IMR-90 (cell line): Measurements from ENCODE around the gene OLFML1. TPM values are rescaled to one million over a fixed set of nuclear protein-coding genes. Genes with fewer than 3 reads are reported as not detected.

Source experiments
- ATAC-seq: fragments of 200-7000 bp; cut with Tn5 transposase; 2 replicates; pipeline ENCODE4 v1.9.1; 2020; ENCODE audit warnings: low read depth, mild to moderate bottlenecking, moderate library complexity
- BruUV-seq: library from RNA; stranded (reverse); fragments of 400-500 nt; replicated peaks from 2 replicates; lab custom pipeline; 2021; lab: Mats Ljungman, UMichigan
- CTCF ChIA-PET: fragments of 300-600 bp; formaldehyde crosslinking; extraction: SDS; loops from one replicate; lab custom pipeline; 2021; ENCODE audit warnings: antibody characterized with exemption; lab: Yijun Ruan, JAX
- POLR2A ChIA-PET: fragments of 300-600 bp; sonication (Branson Sonifier 250); formaldehyde crosslinking; loops from one replicate; lab custom pipeline; 2022; ENCODE audit warnings: antibody characterized with exemption; ENCODE audit not compliant: unreplicated experiment; lab: Charles Lee
- DNase-seq: peaks from one replicate; pipeline ENCODE4 v3.0.0; 2013
- H2AFZ ChIP-seq: replicated peaks from 2 replicates; pipeline ENCODE3; 2013; ENCODE audit warnings: low read length, mild to moderate bottlenecking; ENCODE audit not compliant: poor library complexity
- H2AK5ac ChIP-seq: 2 replicates; pipeline ENCODE4 v1.6.1; 2013; ENCODE audit warnings: low read depth, low read length, inconsistent platforms
- H2AK9ac ChIP-seq: replicated peaks from 2 replicates; pipeline ENCODE3; 2013; ENCODE audit warnings: mild to moderate bottlenecking, low read depth, low read length, moderate library complexity; ENCODE audit not compliant: poor library complexity
- H2BK120ac ChIP-seq: 2 replicates; pipeline ENCODE4 v1.6.1; 2013; ENCODE audit warnings: low read depth, low read length, inconsistent platforms
- H2BK15ac ChIP-seq: 3 replicates; pipeline ENCODE4 v1.6.1; 2013; ENCODE audit warnings: low read depth, low read length, inconsistent platforms
- H2BK20ac ChIP-seq: 2 replicates; pipeline ENCODE4 v1.6.1; 2013; ENCODE audit warnings: low read depth, mild to moderate bottlenecking, inconsistent platforms, low read length, moderate library complexity
- H2BK5ac ChIP-seq: 2 replicates; pipeline ENCODE4 v1.6.1; 2013; ENCODE audit warnings: mild to moderate bottlenecking, low read depth, low read length, inconsistent platforms; ENCODE audit not compliant: poor library complexity, severe bottlenecking
- H3K14ac ChIP-seq: replicated peaks from 2 replicates; pipeline ENCODE4 v1.6.1; 2013; ENCODE audit warnings: low read depth, low read length, inconsistent platforms
- H3K18ac ChIP-seq: 2 replicates; pipeline ENCODE4 v1.6.1; 2013; ENCODE audit warnings: low read depth, low read length, control low read depth
- H3K23ac ChIP-seq: 2 replicates; pipeline ENCODE4 v1.6.1; 2013; ENCODE audit warnings: low read depth, low read length, inconsistent platforms
- H3K27ac ChIP-seq: 2 replicates; pipeline ENCODE4 v1.5.1; 2013; ENCODE audit warnings: mild to moderate bottlenecking, control low read depth, low read length; ENCODE audit not compliant: insufficient read depth
- H3K27me3 ChIP-seq: 2 replicates; pipeline ENCODE4 v1.6.1; 2013; ENCODE audit warnings: low read length; ENCODE audit not compliant: control insufficient read depth, insufficient read depth
- H3K36me3 ChIP-seq: 2 replicates; pipeline ENCODE4 v1.6.1; 2013; ENCODE audit warnings: low read length, mixed read lengths; ENCODE audit not compliant: control insufficient read depth, insufficient read depth
- H3K4ac ChIP-seq: 2 replicates; pipeline ENCODE4 v1.6.1; 2013; ENCODE audit warnings: low read depth, low read length, inconsistent platforms
- H3K4me1 ChIP-seq: 2 replicates; pipeline ENCODE4 v1.6.1; 2013; ENCODE audit warnings: low read length, mixed read lengths; ENCODE audit not compliant: control insufficient read depth, insufficient read depth
- H3K4me2 ChIP-seq: 2 replicates; pipeline ENCODE4 v1.6.1; 2013; ENCODE audit warnings: low read depth, mild to moderate bottlenecking, control low read depth, low read length, moderate library complexity
- H3K4me3 ChIP-seq: 2 replicates; pipeline ENCODE4 v1.5.1; 2013; ENCODE audit warnings: low read depth, mild to moderate bottlenecking, control low read depth, low read length, moderate library complexity; ENCODE audit not compliant: insufficient read depth
- H3K56ac ChIP-seq: 2 replicates; pipeline ENCODE4 v1.6.1; 2013; ENCODE audit warnings: low read length, inconsistent platforms; ENCODE audit not compliant: insufficient read depth; ENCODE audit errors: extremely low read depth
- H3K79me1 ChIP-seq, 2 experiments: 2 replicates each; pipeline ENCODE4 v1.6.1; 2013; ENCODE audit warnings: low read length in 2 of 2, inconsistent platforms in 1 of 2, low read depth in 1 of 2
- H3K9ac ChIP-seq: 2 replicates; pipeline ENCODE4 v1.6.1; 2013; ENCODE audit warnings: low read depth, low read length, control low read depth
- H3K9me1 ChIP-seq: 2 replicates; pipeline ENCODE4 v1.6.1; 2013; ENCODE audit warnings: low read length, inconsistent platforms; ENCODE audit not compliant: insufficient read depth
- H3K9me3 ChIP-seq: 2 replicates; pipeline ENCODE4 v1.6.1; 2013; ENCODE audit warnings: low read length; ENCODE audit not compliant: control insufficient read depth, insufficient read depth
- H4K20me1 ChIP-seq: 2 replicates; pipeline ENCODE4 v1.6.1; 2013; ENCODE audit warnings: low read length, inconsistent platforms; ENCODE audit not compliant: insufficient read depth
- H4K5ac ChIP-seq: 2 replicates; pipeline ENCODE4 v1.6.1; 2013; ENCODE audit warnings: mild to moderate bottlenecking, low read depth, low read length, control low read depth
- H4K8ac ChIP-seq, 2 experiments: 2 replicates each; pipeline ENCODE4 v1.6.1; 2013; ENCODE audit warnings: low read depth in 2 of 2, low read length in 2 of 2, control low read depth in 1 of 2, inconsistent platforms in 1 of 2
- H4K91ac ChIP-seq: 2 replicates; pipeline ENCODE4 v1.6.1; 2013; ENCODE audit warnings: low read depth, low read length, inconsistent platforms; ENCODE audit not compliant: insufficient read depth
- BHLHE40 ChIP-seq: fragments of 150-350 bp; IDR thresholded peaks from 2 replicates; pipeline ENCODE4 v1.6.1; 2016; ENCODE audit warnings: mild to moderate bottlenecking, low read depth, low read length
- CEBPB ChIP-seq: IDR thresholded peaks from 2 replicates; pipeline ENCODE4 v1.6.1; 2012; ENCODE audit warnings: low read depth, low read length, improper control_type of control experiment
- CHD1 ChIP-seq: IDR thresholded peaks from 2 replicates; pipeline ENCODE4 v1.6.1; 2012; ENCODE audit warnings: low read depth, low read length, improper control_type of control experiment
- CTCF ChIP-seq: conservative IDR thresholded peaks from 2 replicates; pipeline ENCODE4 v1.5.1; 2012; ENCODE audit warnings: mild to moderate bottlenecking, low read depth, low read length, improper control_type of control experiment
- ELK1 ChIP-seq: fragments of 150-350 bp; IDR thresholded peaks from 2 replicates; pipeline ENCODE4 v1.6.1; 2016; ENCODE audit warnings: low read depth, mild to moderate bottlenecking, low read length, moderate library complexity, borderline replicate concordance
- FOS ChIP-seq: fragments of 150-350 bp; IDR thresholded peaks from 2 replicates; pipeline ENCODE4 v1.6.1; 2016; ENCODE audit warnings: low read depth, low read length
- MAFK ChIP-seq: IDR thresholded peaks from 2 replicates; pipeline ENCODE4 v1.6.1; 2012; ENCODE audit warnings: low read depth, low read length, improper control_type of control experiment
- MAZ ChIP-seq: IDR thresholded peaks from 2 replicates; pipeline ENCODE4 v1.6.1; 2012; ENCODE audit warnings: low read depth, mild to moderate bottlenecking, low read length, improper control_type of control experiment, moderate library complexity, borderline replicate concordance
- MXI1 ChIP-seq: IDR thresholded peaks from 2 replicates; pipeline ENCODE4 v1.6.1; 2012; ENCODE audit warnings: low read depth, mild to moderate bottlenecking, low read length, moderate library complexity, borderline replicate concordance
- NFE2L2 ChIP-seq: fragments of 150-350 bp; IDR thresholded peaks from 2 replicates; pipeline ENCODE4 v1.6.1; 2016; ENCODE audit warnings: low read depth, mild to moderate bottlenecking, low read length
- POLR2A ChIP-seq: IDR thresholded peaks from 2 replicates; pipeline ENCODE4 v1.6.1; 2012; ENCODE audit warnings: mild to moderate bottlenecking, low read depth, low read length
- RAD21 ChIP-seq: IDR thresholded peaks from 2 replicates; pipeline ENCODE4 v1.6.1; 2012; ENCODE audit warnings: low read length, improper control_type of control experiment
- RCOR1 ChIP-seq: IDR thresholded peaks from 2 replicates; pipeline ENCODE4 v1.6.1; 2012; ENCODE audit warnings: mild to moderate bottlenecking, low read length, improper control_type of control experiment; ENCODE audit not compliant: insufficient replicate concordance
- RFX5 ChIP-seq: IDR thresholded peaks from 2 replicates; pipeline ENCODE4 v1.8.0; 2012; ENCODE audit warnings: low read depth, mild to moderate bottlenecking, low read length, moderate library complexity
- SMC3 ChIP-seq: fragments of 150-350 bp; IDR thresholded peaks from 2 replicates; pipeline ENCODE4 v1.6.1; 2016; ENCODE audit warnings: low read depth, mild to moderate bottlenecking, antibody characterized with exemption, low read length, moderate library complexity
- USF2 ChIP-seq: fragments of 150-350 bp; IDR thresholded peaks from 2 replicates; pipeline ENCODE4 v1.6.1; 2017; ENCODE audit warnings: mild to moderate bottlenecking, antibody characterized with exemption, low read length, low read depth
- WGBS, 2 experiments: methylation state at CpG; one replicate each; pipeline versions ENCODE4 v1.1.5 to v1.1.7; 2013; ENCODE audit warnings: missing lambda C conversion rate in 2 of 2; ENCODE audit not compliant: insufficient read length in 1 of 2; ENCODE audit errors: extremely low coverage in 2 of 2; 5-methylcytosine and 5-hydroxymethylcytosine counted together
- dilution Hi-C: fragments of 300-500 bp; cut with HindIII; formaldehyde crosslinking; loops from one replicate; pipeline ENCODE4 v1.14.3; 2018; ENCODE audit warnings: low sequenced_read_pairs; ENCODE audit not compliant: unreplicated experiment
- in situ Hi-C: fragments of 300-500 bp; cut with MboI; formaldehyde crosslinking; loops from 3 replicates; pipeline ENCODE4 v1.14.3; 2019; ENCODE audit warnings: low sequenced_read_pairs, inconsistent platforms, mixed read lengths
- intact Hi-C: fragments of 100-400 bp; cut with micrococcal nuclease; formaldehyde crosslinking; loops from 2 replicates; pipeline ENCODE4 v1.10.0; 2022
- polyA plus RNA-seq, 3 experiments: library from polyadenylated mRNA; depleted of rRNA; stranded (reverse); fragments of >200 nt; gene quantifications; 2 replicates each; pipeline ENCODE4 v1.2.3, GENCODE V29; 2012; ENCODE audit warnings: low replicate concordance in 1 of 3
- total RNA-seq: library from RNA; depleted of rRNA; stranded (reverse); fragments of >200 nt; gene quantifications from 2 replicates; pipeline ENCODE4 v1.2.3, GENCODE V29; 2012

OLFML1 gene
- total and polyA plus RNA-seq, 2 of the 4 experiments (the other 2 are of a cell fraction) = 0.10 to 0.18 TPM

GRCh38 chr11:7501251-7501650 is 15.9 kb downstream of the OLFML1 start:
- H3K36me3 ChIP-seq = no peaks in the 10 kb centered on the region
- TF ChIP-seq USF2 = no peak
- TF ChIP-seq FOS = no peak
- no peak for TF ChIP-seq RCOR1
- no peak for TF ChIP-seq SMC3
- no peak for TF ChIP-seq MXI1
- no peak for TF ChIP-seq NFE2L2
- no peak for TF ChIP-seq MAFK
- TF ChIP-seq CEBPB = no peak
- no peak for TF ChIP-seq CTCF
- no peak for TF ChIP-seq POLR2A
- TF ChIP-seq RAD21 = no peak
- no peak for TF ChIP-seq CHD1
- no peak for TF ChIP-seq BHLHE40
- no peak for TF ChIP-seq ELK1
- TF ChIP-seq MAZ = no peak
- no peak for TF ChIP-seq RFX5
- no peak overlapping the region for H2BK120ac ChIP-seq
- POLR2A ChIA-PET = no interaction called here
- H3K4me3 ChIP-seq = no peak overlapping the region
- H3K79me1 ChIP-seq = no peaks in the 10 kb centered on the region
- H3K27me3 ChIP-seq = no peaks in the 10 kb centered on the region
- no peak overlapping the region for H2BK5ac ChIP-seq
- H4K20me1 ChIP-seq = no peaks in the 10 kb centered on the region
- H3K14ac ChIP-seq = no peak overlapping the region
- intact Hi-C loops (no loop called here), in situ Hi-C loops (no loop called here), dilution Hi-C loops (no loop called here)
- no peak overlapping the region for H3K9ac ChIP-seq
- CTCF ChIA-PET = interaction anchor here (0.6 to 1.0 kb wide), 2 partner anchors 70 to 186 kb away, joined by 3 to 4 read pairs; no protein-coding TSS in a partner anchor
- H4K8ac ChIP-seq = no peak overlapping the region
- H2BK20ac ChIP-seq = no peak overlapping the region
- no peak overlapping the region for H2BK15ac ChIP-seq
- H2AK9ac ChIP-seq = no peak overlapping the region
- no peaks in the 10 kb centered on the region for H3K9me3 ChIP-seq
- no peak overlapping the region for H3K56ac ChIP-seq
- no peak overlapping the region for H3K27ac ChIP-seq
- H2AK5ac ChIP-seq = no peak overlapping the region
- no peak overlapping the region for H4K91ac ChIP-seq
- no peak overlapping the region for H2AFZ ChIP-seq
- H4K5ac ChIP-seq = no peak overlapping the region
- H3K18ac ChIP-seq = no peak overlapping the region
- no peak overlapping the region for H3K4me2 ChIP-seq
- WGBS, 2 experiments = no CpG with 5 or more reads among the region's 3 CpGs
- H3K23ac ChIP-seq = no peak overlapping the region
- DNase-seq (no peak), ATAC-seq (no peak)
- H3K9me1 ChIP-seq = no peaks in the 10 kb centered on the region
- H3K4me1 ChIP-seq = no peaks in the 10 kb centered on the region
- no peak overlapping the region for H3K4ac ChIP-seq
- BruUV-seq = no TSS peak
